GM12891 (cell line): ENCODE measurements around the gene PDGFC.

Experiments used
- POLR2A ChIP-seq: IDR thresholded peaks from 2 replicates; pipeline ENCODE4 v1.6.1; 2011; ENCODE audit warnings: low read depth, low read length, control low read depth
- POLR2AphosphoS5 ChIP-seq: IDR thresholded peaks from 2 replicates; pipeline ENCODE4 v1.6.1; 2011; ENCODE audit warnings: low read depth, low read length, control low read depth
- POU2F2 ChIP-seq: IDR thresholded peaks from 2 replicates; pipeline ENCODE4 v1.6.1; 2011; ENCODE audit warnings: low read depth, mild to moderate bottlenecking, control low read depth, low read length, moderate library complexity
- TAF1 ChIP-seq: IDR thresholded peaks from 2 replicates; pipeline ENCODE4 v1.6.1; 2011; ENCODE audit warnings: low read depth, low read length, control low read depth

- TF ChIP-seq POLR2A, result no peak
- TF ChIP-seq POLR2AphosphoS5, result no peak
- no peak for TF ChIP-seq POU2F2
- no peak for TF ChIP-seq TAF1
Measured at GRCh38 chr4:156815717-156816359, 155.8 kb downstream of the PDGFC start.
